Thyroid gland (tissue), 4 donors: Measurements from ENCODE around the gene TNIK.

Source experiments
- CTCF ChIP-seq, 6 experiments: fragments of 200-600 bp in 3 of 6; fragments of 450-650 bp in 3 of 6; sonication (generic) in 3 of 6; IDR thresholded peaks; one replicate each; pipeline ENCODE4 v1.5.1; 2016 to 2019; ENCODE audit warnings: antibody characterized with exemption in 6 of 6, mild to moderate bottlenecking in 2 of 6, inconsistent platforms in 1 of 6, moderate library complexity in 1 of 6
- POLR2A ChIP-seq, 2 donors: fragments of 450-650 bp; IDR thresholded peaks; one replicate each; pipeline ENCODE4 v1.6.1; 2017; ENCODE audit warnings: antibody characterized with exemption in 2 of 2, mild to moderate bottlenecking in 2 of 2, moderate library complexity in 1 of 2

GRCh38 chr3:171242170-171242569, 218.0 kb downstream of the TNIK start:
- TF ChIP-seq CTCF (IDR thresholded peaks at IDR 0.05) (no peak), POLR2A (IDR thresholded peaks at IDR 0.05) (no peak)
